Skeletal muscle cell (primary cell): ENCODE results near the gene INTS11.

ENCODE experiments used
- DNase-seq: peaks from one replicate; pipeline ENCODE4 v3.0.0-alpha.2; 2010; ENCODE audit warnings: low read depth
- H3K4me3 ChIP-seq: 2 replicates; pipeline ENCODE4 v1.5.1; 2011; ENCODE audit warnings: low read depth, mild to moderate bottlenecking, control low read depth, low read length, moderate library complexity

The INTS11 gene

DNA sequence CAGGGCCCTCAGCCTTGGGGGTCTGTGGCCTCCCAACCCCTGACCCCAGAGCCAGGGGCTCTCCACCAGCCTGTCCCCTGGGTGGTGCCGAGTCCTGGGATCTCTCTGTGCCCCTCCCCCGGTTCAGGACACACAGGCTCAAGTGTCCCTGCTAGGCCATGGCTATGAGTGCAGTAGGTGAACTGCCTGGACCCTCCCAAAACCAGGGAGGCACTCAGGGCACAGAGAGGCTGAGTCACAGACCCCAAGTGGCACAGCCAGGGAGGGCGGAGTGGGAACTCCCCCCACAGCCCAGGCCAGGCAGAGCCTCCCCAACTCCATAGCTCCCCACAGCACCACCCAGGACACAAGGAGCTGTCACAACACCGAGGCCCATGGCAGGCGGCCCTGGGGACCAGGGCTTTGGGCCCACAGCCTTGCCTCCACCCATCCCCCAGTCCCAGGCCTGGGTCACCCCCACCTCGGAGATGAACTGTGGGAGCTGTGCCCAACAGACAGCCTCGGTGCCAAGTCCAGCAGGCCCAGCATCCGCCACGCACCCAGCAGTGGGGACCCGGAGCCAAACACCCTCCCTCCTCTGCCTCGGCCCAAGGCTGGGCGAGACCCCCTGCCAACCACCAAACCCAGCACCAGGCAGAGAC, 21.5 kb upstream of the INTS11 start:
- no peak for DNase-seq
- no peak overlapping the region for H3K4me3 ChIP-seq

DNA sequence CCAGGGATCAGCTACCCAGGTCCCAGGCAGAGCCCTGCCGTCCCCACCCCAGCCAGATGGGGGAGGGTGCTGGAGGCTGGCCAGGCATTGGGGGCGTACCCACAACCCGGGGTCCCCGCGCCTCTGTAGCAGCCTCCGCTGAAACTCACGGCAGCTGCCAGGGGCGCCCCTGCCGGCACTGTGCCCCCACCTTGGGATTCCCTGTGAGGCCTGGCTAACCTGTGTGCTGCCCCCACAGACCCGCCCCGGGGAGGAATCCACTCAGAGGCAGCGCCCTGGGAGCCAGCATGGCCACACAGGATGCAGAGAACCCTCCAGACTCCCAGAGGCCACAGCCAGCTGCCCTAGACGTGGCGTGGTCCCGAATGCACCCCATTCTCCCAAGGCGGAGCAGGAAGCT, 20.9 kb upstream of the INTS11 start:
- DNase-seq, result no peak
- no peak overlapping the region for H3K4me3 ChIP-seq

DNA sequence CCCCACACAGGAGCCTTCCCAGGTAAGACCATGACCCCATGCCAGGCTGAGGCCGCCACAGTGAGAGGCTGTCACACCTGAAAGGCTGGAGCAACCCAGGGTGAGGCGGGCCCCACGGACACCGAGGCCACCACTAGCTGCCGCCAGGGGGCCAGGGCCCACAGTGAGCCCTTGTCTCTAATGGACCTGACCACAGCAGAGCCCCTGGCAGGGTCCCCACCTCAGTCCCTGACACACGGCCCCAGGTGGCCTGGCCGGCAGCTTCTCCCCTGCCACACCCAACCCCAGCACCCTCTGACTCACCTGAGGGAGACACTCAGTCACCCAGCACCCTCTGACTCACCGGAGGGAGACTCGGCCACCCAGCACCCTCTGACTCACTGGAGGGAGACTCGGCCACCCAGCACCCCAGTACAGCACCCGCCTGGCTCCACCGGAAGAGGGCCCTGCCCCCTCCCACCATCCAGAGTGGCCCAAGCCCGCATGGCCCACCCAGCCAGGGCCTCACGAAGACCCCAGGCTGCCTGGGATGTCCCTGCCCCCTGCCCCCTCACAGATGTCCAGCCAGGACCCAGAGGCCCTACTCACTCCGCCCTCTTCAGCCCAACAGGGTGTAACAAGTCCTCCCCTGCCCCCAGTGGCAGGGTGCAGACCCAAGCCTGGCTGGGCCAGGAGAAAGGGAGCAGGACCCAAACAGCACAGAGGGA, 20.3 kb upstream of the INTS11 start:
- no peak overlapping the region for H3K4me3 ChIP-seq
- DNase-seq, result no peak

DNA sequence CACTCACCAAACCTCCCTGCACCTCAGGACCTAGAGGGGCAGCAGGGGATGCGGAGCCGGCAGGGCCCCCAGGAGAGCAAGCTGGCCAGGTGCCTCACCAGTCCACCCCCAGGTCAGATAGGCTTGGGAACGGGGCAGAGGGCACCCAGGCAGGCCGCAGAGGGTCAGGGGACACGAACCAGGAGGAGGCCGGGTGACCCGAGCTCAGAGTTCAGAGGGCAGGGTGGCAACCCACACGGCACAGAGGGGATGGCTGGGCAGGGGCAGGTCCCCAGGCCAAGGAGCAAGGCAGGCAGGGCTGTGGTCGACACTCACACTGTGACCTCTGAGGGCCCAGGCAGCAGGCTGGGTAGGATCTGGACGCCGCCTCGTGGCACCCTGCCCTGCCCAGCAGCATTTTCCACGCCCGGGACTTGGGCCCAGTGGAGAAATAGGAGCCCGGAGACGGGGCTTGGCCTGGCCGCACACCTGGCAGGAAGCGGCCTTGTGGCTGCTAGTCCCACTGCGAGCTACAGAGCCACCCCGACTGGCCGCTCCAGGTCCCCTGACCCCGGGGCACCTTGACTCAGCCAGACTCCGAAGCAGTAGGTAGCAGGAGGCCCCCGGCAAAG, 19.5 kb upstream of the INTS11 start:
- H3K4me3 ChIP-seq, result no peak overlapping the region

DNA sequence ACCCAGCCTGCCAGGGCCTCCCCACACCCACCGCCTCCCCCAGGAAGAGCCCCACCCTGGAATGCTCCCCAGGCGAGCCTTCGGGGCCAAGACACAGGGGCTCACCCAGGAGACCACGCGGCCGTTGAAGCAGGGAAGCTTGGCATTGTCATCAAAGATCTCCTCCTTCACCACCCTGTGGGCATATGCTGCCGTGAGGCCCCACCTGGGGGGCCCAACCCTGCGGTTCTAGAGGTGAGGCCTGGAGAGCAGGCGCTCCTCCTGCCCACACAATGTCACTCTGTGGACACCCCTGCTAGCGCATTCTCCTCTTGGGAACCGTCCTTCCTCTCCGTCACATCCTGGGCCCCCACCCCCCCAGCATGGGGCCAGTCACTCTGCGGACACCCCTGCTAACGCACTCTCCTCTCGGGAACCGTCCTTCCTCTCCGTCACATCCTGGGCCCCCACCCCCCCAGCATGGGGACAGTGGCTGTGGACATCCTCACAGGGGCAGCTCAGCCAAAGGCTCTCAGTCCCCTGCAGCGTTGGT, 18.2 kb upstream of the INTS11 start:
- DNase-seq, result no peak

More for the DNA sequence above, 19.5 kb upstream of the INTS11 start:
- no peak for DNase-seq

DNA sequence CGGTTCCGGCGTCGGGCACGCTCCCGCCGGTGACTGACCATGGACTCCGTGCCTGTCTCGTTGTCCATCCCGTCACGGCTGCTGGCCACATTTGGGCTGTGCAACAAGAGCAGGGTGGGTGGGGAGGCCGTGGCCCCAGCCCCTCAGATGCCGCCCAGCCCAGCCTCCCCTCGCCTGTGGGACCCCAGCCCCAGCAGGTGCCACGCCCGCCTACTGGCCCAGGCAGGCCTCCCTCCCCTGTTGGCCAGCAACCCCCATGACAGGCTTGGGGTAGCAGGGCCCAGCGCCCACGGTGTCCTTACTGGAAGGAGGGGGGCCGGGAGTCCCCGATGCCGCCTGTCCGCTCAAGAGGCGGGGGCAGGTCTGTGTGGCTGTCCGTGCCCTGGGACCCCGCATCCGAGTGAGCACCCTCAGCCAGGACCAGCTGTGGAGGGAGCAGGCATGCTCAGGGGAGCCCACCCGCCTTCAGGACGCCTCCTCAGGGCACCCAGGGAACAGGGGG, 17.7 kb upstream of the INTS11 start:
- no peak overlapping the region for H3K4me3 ChIP-seq
- DNase-seq, result no peak

More for the DNA sequence above, 18.2 kb upstream of the INTS11 start:
- no peak overlapping the region for H3K4me3 ChIP-seq

DNA sequence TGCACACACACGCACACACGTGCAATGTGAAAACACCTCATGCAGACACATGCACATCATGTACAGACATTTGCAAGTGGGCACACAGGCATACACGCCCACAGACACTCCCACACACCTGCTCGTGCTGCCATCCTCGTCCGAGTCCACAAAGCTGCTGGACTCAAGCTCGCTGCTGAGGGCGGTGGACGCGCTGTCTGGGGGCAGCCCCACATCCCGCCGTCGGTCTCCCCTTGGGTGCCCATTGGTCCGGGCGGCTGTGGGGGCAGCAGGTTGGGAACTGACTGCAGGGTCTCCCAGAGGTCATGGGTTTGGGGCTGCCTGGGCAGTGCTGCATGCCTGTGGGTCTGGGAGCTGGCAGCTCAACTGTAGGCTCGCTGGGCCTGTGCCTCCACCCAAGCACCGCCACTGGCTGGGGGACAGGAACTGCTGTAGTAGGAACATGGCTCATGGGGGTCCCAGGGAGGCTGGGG, 17.1 kb upstream of the INTS11 start:
- DNase-seq, result no peak
- H3K4me3 ChIP-seq, result no peak overlapping the region

DNA sequence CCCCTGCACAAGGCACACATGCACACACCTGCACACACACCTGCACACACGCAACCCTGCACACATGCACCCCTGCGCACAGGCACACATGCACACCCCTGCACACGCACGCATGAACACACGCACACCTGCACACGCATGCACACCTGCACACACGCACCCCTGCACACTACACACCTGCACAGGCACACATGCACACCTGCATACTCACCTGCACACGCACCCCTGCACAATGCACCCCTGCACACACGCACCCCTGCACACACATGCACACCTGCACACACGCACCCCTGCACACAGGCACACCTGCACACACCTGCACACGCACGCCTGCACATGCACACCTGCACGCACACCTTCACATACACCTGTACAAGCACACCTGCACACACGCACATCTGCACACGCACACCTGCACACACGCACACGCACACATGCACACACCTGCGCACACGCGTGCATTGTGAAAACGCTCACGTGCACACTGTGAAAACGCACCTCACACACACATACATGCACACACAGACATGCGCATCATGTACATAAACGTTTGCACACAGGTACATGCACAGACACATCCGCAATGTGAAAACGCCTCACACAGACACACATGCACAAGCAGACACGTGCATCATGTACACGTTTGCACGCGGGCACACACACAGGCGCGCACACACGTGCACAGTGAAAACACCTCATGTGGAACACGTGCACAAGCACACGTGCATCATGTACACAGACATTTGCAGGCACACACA, 16.5 kb upstream of the INTS11 start:
- no peak for DNase-seq
- H3K4me3 ChIP-seq, result no peak overlapping the region

DNA sequence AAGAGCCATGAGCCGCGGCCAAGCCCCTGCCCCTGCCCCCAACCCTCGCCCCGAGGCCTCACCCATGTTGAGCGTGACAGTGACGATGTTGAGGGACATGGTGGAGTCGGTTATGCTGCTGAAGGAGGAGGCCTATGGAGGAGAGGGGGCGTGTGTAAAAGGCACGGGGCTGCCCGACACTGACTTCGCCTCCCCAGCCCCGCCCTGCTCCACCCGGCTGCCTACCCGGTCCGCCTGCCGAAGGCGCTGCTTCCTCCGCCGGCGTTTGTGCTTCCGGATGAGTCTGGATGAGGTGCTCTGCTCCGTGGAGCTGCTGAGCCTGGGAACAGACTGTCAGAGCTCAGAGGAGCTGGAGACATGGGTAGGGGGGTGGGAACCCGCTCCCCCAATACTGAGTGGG, 15.7 kb upstream of the INTS11 start:
- DNase-seq, result no peak

DNA sequence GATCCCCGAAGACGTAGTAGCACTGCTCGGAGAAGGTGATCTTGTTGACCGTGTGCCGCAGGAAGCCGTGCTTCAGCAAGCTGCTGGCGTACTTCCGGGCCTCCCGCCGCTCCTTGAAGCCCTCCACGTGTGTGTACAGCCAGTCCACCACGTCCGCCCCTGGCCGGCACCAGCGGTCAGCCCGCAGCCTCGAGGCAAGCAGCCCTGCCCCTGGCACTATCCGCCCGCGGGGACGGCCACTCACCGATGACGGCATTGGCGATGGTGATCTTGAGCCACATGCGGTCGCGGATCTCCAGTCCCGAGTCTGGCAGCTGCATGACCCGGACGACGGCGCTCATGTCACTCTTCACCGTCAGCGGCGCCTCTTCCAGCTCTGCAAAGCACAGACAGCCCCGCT, 13.8 kb upstream of the INTS11 start:
- no peak overlapping the region for H3K4me3 ChIP-seq

More for the DNA sequence above, 15.7 kb upstream of the INTS11 start:
- H3K4me3 ChIP-seq, result no peak overlapping the region

DNA sequence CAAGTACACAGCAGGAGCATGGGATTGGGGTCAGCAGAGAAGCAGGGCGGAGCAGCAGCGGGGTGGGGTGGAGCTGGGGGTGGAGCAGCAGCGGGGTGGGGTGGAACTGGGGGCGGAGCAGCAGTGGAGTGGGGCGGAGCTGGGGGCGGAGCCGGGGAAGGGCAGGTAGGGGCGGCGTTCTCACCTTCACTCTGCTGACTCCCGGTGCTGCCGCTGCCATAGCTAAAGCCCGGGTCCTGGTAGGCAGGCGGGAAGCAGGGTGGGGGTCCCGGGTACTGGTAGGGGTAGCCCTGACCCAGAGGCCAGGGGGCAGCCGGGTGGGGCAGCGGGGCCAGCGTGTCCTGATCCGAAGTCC, 13.3 kb upstream of the INTS11 start:
- no peak overlapping the region for H3K4me3 ChIP-seq
- DNase-seq, result no peak

More for the DNA sequence above, 13.8 kb upstream of the INTS11 start:
- no peak for DNase-seq

DNA sequence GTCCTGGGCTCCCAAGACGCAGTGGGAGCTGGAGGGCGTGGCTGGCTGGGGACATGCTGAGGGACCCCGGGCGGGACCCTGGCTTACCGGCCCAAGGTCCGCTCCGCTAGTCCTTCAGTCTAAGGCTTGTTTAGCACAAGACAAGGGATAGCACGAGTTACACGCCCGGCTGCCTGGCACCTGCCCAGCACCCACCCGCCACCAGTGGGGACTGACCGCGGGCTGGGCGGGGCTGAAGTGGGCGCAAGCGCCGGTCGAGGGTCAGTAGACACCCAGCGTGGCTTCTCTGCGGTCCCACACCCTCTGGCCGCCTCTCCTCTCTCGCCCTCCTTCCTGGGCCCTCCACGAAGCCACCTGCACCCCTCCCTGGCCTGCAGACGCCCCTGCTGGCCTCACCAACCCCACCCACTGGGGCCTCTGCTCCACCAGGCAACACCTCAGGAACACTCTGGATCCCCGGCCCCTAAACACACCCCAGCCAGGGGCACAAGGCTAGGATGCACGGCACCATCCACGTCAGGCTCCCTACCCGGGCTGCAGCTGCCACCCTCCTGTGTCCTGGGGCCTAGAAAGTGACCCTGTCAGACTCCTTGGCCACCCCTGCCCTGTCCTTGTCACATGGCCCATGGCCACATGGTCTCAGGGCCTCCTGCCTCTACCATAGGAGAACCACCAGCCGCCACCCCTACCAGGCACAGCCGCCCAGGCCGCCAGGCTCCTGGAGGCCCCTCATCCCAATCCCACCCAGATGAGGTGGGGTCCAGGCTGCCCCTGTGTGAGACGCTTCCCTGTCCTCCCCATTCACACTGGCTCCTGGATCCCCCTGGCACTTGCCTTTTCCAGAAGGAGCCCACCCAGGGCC, 12.7 kb upstream of the INTS11 start:
- DNase-seq, result no peak
- no peak overlapping the region for H3K4me3 ChIP-seq

DNA sequence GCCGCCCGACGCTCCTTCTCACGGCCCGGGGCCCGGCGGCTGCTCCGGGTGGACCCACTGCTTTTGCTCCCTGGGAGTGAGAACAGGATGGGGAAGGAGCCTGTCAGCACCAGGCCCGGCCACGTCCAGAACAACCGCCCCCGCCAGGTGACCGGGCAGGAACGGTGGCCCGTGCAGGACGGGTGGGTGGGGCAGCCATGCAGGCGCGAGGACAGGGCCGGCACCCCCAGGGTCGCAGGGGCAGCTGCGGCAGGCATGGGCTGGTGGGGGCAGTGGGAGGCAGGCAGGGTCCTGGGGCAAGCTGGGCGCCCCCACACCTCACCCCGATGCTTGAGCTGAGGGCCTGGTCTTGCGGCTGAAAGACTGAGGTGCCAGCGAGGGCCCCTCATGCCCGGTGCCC, 12.0 kb upstream of the INTS11 start:
- no peak overlapping the region for H3K4me3 ChIP-seq
- DNase-seq, result no peak

DNA sequence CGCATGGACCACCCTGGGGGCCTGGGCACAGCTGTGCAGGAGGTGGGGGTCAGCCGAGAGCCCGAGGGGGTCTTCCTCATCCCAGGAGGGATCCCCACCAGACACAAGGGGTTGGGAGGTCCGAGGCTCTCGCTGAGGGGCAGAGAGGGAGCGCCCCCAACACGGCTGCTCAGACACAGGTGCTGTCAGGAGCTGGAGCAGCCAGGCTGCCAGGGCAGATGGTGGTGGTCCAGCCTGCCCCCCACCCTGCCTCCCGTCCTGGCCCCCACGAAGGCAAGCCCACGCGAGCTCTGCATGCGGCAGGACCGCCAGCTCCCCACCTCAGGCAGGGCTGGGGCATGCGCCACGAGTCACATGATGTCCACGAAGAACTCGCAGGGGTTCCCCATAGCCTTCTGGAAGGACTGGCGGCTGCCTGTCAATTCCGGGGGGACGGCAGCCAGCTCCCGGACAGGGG, 11.4 kb upstream of the INTS11 start:
- no peak for DNase-seq
- no peak overlapping the region for H3K4me3 ChIP-seq

DNA sequence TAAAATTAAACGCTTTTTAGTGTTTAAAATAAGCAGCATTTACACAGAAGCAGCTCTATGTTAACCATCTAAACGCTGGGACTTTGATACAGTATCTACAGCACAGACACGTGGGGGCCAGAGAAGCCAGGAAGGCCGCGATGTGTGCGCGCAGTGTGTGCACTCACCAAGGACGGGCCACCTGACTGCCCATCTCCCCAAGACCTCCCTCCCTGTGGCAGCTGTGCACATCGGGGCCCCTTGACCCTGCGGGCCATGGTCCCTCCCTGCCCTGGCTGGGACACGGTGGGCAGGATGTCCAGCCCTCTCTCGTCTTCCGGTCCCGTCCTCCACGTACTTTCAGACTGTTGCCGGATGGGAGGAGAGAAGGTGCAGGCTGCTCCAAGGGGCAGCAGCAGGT, 10.8 kb upstream of the INTS11 start:
- no peak for DNase-seq
- H3K4me3 ChIP-seq, result no peak overlapping the region

DNA sequence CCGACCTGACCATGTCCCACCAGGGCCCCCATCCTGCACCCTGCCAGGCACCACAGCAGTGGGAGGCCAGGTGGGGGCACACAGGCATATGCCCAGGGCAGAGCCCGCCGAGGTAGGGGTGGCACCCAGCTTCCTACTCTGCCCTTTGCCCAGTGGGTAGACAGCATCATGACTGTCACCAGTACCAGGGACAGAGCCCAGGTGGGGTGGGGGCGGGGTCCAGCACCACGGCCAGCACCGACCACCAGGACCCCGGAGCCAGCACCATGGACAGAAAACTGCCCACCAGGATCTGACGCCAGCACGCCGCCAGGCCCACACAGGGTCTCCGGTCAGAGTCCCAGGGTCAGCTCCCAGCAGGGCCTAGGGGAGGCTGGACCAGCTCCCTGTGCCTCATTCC, 10.4 kb upstream of the INTS11 start:
- H3K4me3 ChIP-seq, result no peak overlapping the region
- DNase-seq, result no peak

DNA sequence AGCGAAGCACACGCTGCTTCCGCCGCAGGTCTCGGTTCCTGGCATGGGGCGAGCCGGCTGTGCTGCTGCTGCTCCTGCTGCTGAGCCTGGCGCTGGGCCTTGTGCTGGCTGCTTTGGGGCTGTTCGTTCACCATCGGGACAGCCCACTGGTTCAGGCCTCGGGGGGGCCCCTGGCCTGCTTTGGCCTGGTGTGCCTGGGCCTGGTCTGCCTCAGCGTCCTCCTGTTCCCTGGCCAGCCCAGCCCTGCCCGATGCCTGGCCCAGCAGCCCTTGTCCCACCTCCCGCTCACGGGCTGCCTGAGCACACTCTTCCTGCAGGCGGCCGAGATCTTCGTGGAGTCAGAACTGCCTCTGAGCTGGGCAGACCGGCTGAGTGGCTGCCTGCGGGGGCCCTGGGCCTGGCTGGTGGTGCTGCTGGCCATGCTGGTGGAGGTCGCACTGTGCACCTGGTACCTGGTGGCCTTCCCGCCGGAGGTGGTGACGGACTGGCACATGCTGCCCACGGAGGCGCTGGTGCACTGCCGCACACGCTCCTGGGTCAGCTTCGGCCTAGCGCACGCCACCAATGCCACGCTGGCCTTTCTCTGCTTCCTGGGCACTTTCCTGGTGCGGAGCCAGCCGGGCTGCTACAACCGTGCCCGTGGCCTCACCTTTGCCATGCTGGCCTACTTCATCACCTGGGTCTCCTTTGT, 9.2 kb upstream of the INTS11 start:
- H3K4me3 ChIP-seq, result no peak overlapping the region
- no peak for DNase-seq

DNA sequence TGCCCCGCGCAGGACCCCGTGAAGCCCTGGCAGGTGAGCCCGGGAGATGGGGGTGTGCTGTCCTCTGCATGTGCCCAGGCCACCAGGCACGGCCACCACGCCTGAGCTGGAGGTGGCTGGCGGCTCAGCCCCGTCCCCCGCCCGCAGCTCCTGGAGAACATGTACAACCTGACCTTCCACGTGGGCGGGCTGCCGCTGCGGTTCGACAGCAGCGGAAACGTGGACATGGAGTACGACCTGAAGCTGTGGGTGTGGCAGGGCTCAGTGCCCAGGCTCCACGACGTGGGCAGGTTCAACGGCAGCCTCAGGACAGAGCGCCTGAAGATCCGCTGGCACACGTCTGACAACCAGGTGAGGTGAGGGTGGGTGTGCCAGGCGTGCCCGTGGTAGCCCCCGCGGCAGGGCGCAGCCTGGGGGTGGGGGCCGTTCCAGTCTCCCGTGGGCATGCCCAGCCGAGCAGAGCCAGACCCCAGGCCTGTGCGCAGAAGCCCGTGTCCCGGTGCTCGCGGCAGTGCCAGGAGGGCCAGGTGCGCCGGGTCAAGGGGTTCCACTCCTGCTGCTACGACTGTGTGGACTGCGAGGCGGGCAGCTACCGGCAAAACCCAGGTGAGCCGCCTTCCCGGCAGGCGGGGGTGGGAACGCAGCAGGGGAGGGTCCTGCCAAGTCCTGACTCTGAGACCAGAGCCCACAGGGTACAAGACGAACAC, 8.5 kb upstream of the INTS11 start:
- DNase-seq, result no peak
- H3K4me3 ChIP-seq, result no peak overlapping the region
